ENCODE data around the gene ANXA11.

DNA sequence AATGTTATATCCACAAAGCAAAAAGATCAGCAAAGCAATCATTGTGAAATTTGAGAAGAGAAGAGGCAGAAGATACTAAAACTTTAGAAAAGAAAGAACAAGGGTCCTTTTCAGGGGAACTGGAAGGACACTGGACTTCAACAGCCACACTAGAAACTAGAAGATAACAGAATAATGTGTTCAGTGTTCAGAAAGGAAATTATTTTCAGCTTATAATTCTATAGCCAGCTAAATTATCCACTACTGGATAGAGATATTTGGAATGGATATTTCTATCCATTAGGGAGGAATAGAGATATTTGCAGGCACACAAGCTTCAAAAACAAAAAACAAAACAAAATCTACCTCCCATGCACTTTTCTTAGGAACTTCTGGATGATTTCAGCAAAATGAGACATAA lies 12.8 kb downstream of the ANXA11 start:
- TF ChIP-seq, protein P1, sequence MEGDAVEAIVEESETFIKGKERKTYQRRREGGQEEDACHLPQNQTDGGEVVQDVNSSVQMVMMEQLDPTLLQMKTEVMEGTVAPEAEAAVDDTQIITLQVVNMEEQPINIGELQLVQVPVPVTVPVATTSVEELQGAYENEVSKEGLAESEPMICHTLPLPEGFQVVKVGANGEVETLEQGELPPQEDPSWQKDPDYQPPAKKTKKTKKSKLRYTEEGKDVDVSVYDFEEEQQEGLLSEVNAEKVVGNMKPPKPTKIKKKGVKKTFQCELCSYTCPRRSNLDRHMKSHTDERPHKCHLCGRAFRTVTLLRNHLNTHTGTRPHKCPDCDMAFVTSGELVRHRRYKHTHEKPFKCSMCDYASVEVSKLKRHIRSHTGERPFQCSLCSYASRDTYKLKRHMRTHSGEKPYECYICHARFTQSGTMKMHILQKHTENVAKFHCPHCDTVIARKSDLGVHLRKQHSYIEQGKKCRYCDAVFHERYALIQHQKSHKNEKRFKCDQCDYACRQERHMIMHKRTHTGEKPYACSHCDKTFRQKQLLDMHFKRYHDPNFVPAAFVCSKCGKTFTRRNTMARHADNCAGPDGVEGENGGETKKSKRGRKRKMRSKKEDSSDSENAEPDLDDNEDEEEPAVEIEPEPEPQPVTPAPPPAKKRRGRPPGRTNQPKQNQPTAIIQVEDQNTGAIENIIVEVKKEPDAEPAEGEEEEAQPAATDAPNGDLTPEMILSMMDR (IDR thresholded peaks at IDR 0.05) = no peak
- no peak for TF ChIP-seq POLR2AphosphoS5 (IDR thresholded peaks at IDR 0.05)

Measured in stomach (tissue), 4 donors.